Stimulated activated CD8-positive, alpha-beta memory T cell treated with anti-CD3 and anti-CD28 coated beads, Interleukin-4, amount 100 ng/mL, for 4 hours (primary cell): ENCODE data around the gene INF2.

ENCODE experiments used
- DNase-seq, 2 donors: peaks; one replicate each; pipeline ENCODE4 v3.0.0-alpha.2; 2020; ENCODE audit warnings: low read depth in 2 of 2, low spot score in 1 of 2

Gene INF2

DNA sequence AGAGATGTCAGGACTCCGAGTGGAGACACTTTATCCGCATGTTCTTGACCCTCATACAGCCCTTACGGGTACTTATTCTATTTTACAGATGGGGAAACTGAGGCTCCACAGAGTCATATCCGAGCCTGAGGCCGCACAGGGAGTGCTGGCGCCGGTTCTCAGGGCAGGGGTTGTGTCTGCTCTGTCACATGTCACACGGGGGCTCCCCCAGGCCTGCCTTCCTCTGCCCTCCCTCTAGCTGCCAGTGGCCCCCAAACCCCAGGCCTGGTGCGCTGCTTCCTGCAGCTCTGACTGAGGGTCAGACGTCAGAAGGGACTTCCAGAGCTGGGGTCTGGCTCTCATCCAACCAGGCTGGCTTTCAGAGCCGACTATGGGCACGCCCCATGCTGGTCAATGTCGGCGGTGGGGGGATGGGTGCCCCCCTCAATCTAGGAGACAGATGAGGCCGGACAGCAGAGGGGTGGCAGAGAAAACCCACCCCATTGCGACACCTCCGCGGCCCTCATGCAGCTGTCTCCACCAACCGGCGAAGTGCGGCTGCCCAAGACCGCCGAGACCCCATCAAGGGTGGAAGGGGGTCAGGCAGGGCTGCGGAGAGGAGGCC is 811 bp upstream of the INF2 start:
- no peak for DNase-seq

DNA sequence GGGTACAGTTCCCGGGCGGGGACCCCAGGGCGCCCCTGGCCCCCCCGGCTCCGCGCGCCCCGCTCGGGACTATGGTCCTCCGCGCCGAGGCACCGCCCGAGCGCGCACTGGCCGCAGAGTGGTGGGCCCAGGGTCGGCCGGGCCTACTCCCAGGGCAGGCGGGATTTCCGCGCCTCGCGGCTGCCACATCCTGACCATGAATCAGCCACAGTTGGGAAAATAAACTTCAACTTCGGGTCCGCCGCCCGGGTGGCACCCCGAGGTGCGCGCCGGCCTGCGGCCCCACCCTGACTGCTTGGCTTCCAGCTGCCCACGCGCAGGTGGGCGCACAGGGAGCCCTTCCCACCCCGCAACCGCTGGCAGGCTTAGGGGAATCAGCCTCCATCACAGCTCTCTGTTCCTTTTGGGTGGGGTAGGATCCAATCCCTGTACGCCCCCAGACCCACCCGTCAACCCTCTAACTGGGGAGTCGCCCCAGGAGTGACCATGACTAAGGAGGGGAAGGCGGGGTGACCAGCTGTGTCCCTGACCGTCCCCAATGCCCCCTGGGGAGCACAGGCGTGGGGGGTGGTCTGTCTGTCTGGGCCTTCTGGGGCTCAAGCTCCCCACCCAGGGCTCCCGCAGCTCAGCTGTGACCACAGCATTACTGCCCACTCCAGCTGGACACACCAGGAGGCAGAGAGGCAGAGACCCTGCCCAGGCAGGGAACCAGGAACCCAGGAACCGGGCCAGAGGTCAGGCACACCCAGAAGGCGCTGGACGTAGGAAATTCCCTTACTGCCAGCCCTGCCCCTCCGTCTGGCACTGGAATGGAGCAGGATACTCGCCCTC is 678 bp downstream of the INF2 start:
- DNase-seq = no peak

DNA sequence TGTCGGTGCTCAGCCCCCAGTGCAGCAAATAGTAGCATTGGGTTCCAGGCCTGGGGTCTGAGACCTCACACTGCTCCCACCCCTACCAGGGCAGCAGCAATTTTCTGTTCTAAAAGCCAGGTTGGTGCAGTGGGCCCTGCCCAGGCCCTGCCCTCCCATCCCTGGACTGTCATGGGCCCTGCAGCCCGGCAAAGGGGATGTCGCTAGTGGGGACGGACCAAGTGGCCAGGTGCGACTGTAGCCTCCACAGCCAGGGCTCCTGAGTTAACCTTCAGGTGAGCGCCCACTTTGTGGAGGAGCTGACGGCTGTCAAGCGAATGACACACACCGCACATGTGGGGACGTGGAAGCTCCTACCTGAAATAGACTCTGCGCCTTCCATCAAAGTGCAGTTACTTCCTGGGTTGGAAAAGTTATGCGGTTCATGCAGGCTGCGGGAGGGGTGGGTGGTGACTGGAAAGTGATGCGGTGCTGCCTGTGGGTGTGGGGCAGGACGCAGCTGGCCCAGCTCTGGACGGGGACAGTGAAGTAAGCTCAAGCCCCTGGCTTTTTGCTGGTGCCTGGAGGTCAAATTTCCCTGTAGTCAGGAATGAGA is 1.5 kb downstream of the INF2 start:
- no peak for DNase-seq

DNA sequence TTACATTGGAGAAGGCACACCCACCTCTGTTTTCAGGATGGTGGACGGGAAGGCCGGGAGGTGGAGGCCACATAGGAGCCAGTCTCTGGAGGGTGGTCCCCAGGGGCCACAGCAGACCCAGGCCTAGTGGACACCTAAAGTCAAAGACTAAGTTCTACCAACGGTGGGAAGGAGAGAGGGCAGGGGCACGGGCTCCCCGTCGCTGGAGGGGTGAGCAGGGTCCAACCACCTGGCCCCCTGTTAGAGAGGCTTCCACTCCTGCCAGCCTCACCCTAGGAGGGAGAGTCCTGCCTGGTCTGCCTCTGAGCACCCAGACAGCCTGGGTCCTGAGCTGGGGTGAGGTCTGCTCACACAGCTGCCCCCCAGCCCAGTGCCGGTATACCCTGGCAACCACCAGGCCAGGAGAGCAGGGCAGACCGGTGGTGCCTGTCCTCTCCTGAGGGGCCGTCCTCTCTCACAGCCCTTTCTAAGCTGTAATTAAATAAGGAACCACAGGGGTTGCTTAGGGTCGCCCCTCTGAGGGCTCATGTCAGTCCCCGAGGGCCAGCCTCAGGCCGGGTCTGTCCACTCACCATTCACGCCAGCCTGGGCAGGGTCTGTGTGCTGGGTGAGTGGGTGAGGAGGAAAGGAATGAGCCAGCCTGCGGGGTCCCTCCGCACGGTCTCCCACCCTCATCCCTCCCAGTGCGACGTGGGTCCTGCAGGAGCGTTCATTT is 2.3 kb downstream of the INF2 start:
- no peak for DNase-seq

DNA sequence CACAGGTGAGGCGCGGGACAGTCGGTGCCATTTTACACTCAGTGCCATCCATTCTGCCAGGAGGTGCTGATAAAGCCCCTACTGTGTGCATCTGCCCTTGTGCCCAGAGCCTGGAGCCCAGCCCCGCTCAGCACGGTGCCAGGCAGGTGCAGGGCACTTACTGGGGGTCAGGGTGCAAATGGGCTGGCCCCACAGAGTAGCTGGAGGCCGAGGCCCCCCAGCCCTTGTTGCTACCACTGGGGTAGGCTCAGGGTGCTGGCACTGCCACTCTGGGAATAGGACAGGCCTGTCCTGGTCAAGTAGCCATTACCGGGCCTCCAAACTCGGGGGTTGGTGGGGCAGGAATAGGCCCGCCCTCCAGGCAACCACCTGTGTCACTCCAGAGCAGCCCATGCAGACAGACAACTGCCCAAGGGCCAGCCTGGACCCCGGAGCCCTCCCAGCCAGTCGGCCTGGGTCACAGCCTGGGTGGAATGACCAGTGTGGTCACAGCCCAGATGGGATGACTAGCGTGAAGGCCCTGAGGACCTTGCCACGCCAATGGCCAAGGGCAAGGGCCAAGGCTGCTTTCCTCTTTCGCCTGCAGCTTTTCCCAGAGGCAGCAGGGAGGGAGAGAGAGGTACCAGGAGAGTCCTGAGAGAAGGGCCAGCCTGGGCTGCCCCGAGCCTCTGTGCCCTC is 3.0 kb downstream of the INF2 start:
- DNase-seq = no peak

DNA sequence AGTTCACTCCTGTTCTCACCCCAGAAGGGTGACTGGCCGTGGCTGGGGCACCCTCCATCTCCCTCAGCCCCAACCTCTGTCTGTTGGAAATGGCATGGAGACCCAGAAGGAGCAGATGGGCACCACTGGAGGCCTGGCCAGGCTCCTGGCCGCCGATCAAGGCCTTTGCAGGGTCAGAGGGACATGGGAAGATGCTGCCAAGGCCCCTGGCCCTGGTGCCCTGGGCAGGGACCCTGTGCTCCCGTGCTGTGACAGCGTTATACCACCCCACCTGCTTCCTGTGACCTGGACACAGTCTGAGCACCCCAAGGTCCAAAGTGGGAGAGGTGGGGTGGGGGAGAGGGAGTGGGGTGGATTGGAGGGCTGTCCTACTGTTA is 3.5 kb downstream of the INF2 start:
- no peak for DNase-seq

DNA sequence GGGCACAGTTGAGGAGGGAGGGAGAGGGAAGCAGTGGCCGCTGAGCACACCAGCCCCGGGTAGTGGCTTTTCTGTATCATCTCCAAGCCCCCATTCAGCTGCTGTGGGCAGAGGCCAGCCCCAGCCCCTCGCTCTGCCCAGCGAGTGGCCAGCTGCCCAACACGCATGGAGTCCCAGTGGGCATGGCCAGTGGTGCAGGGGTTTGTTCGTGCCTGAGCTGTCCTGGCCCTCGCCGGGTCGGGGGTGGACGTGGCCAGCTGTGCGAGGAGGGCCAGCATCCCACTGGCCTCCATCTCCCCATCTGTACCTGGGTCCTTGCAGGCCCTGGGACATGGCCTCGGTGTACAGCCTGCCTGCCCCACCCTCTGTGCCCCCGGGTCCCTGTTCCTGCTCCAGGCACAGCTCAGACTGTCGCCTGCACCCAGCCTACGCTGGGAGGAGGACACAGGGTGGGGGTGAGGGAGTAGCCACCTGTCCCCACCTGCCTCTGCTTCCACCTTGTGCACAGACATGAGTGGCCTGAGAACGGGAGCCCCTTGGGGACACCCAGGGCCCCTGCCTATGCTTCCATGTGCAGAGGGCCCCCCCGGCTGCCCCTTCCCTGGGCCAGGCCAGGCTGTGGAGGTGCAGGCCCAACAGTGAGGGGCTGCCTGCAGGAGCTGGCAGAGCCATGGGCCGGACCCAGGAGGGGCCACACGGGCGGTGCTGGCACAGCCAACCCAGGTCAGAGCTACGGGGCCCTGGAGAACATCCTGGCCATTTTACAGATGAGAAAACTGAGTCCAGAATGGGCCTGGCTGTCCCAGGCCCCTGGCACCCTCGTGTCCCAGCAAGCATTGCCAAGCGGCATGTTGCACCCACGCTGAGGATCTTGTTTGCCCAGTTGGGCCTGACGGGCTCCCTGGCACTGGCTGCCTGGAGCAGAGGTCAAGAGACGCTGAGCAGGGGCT is 4.3 kb downstream of the INF2 start:
- DNase-seq = no peak

- no peak for DNase-seq
Observed at GRCh38 chr14:104694475-104694950, 5.1 kb downstream of the INF2 start.

DNA sequence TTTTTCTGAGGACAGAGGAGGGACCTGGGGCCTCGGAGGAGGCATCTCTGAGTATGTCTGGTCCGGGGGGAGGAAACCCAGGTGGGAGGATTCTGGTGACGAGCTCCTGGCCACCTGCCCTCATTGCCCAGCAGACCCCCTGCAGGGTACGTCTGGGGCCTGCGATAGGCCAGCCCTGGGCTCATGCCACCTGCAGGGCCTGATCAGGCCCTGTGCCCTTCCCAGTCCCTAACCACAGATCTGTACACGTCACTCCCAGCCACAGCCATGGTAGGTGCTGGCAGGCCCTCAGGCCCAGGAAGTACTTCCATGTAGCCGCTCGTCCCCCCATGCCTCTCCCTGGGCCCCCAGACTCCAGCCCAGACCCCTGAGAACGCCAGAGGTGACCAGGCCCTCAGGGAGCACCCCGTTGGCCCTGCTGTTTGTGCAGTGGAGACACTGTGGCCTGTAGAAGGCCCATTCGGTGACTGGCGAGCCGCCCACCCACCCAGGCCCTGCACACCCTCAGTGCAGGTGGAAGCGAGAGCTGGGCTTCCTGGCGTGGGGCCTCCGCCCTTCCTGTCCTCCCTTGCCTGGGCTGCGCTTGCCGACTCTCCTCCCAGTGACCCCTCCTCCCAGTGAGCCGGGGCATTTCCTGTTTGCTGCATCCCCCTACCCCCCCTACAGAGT is 5.7 kb downstream of the INF2 start:
- DNase-seq = no peak

GRCh38 chr14:104695660-104696000 is 6.2 kb downstream of the INF2 start:
- DNase-seq = no peak

DNA sequence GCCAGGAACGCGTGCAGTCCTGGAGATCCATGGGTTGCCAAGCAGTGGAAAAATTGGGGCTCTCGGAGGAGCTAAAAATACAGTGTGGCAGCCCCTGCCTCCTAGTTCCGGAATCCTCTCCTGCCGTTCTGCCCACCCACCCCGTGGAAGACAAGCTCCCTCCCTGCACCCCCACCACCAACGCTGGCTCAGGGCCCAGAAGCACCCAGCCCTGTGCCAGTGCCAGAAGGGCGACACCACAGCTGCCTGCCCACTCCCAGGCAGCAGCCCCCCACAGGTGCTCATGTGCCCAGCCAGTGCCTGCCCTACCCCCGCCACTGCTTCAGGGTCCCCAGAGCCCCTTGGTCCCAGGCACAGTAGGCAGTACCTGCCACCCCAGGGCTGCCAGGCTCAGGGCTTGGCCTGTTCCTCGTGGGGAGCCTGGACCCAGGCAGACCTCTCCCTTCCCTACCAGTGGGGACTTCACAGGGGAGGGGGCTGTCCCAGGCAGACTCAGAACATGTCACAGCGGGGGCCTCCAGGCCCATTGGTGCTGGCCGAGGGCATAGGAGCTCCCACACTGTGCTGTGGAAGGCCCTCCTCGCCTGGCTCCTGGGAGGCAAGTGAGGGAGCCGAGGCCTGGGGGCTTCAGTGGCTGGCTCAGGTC is 7.4 kb downstream of the INF2 start:
- no peak for DNase-seq

- no peak for DNase-seq
Observed at GRCh38 chr14:104697317-104697703, 7.9 kb downstream of the INF2 start.

GRCh38 chr14:104697892-104698583 is 8.6 kb downstream of the INF2 start:
- DNase-seq = no peak

DNA sequence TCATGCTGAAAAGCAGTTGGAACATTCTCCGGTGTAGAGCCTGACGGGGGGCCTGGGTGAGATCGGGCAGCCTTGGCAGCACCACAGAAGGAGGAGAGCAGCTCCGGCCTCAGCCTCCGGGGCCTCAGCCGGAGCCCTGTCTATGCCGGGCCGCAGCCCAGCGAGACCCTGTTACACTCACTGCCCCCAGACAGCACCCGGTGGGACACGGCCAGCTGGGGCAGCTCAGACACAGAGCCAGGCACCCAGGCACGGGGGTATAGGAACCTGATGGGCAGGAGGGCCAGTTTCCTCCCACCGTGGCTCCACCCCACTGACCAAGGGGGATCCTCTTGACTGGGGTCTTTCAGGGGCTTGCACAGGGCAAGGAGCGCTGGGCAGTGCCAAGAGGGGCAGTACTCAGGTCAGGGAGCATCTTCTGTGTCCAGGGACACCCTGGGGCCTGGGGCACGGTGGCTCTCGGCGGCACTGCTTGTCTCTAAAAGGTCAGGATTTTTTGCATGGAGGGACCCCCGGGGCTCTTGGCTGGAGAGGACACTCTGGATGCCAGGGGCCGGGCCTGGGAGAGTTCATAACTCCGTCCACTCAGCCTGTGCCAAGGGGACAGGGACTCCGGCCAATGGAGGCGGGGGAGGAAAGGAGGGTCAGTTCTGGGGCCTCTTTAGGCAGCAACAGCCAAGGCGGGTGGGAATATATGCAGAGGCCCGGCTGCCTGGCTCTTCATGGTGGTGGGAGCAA is 9.4 kb downstream of the INF2 start:
- DNase-seq = no peak

DNA sequence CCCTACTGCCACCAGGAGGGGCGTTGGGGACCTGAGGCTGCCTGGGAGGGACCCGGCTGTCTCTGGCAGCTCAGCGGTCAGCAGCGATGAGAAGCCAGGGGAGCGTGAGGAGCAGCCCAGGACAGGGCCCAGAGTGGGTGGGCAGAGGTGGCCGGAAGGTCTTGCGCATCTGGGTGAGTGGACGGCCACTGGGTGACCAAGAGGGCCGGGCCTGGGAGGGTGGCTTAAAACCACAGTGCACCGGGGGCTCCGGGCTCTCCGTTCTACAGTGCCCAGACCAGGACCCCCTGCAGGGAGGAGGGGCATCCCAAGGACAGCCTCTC is 10.0 kb downstream of the INF2 start:
- DNase-seq = no peak

- DNase-seq = no peak
Observed at GRCh38 chr14:104700225-104700651, 10.8 kb downstream of the INF2 start.

DNA sequence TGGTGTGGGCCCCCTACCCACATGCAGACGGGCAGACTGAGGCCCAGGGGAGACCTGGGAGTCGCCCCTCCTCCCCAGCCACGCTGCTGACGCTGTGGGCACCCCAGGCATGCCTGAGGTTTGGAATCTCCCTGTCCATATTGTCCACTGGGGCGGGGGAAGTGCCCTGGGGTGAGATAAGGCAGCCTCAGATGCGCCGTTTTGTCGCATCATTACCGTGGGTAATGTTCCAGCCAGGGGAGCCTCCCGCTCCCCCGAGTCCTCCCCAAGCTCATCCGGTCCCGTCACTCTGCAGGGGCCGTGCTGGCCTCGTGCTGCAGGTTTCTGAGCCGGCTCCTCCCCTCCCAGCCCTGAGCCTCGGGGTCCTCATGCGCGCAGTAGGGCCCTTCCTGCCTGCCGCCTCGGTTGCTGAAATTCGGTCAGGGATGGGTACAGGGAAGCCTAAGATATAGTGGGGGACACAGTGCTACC is 11.4 kb downstream of the INF2 start:
- no peak for DNase-seq
